Measurements from ENCODE around the gene LAMTOR3.

GRCh38 chr4:99927566-99927965, 33.3 kb upstream of the LAMTOR3 start:
- TF ChIP-seq GABPA (IDR thresholded peaks at IDR 0.05 in 1 of 2, conservative IDR thresholded peaks at IDR 0.05 in 1 of 2), result no peak
- TF ChIP-seq CTCF (IDR thresholded peaks at IDR 0.05; ENCODE audit: low read depth, low read length, missing input control), result no peak

All from liver (tissue), 3 donors.